SK-N-SH treated with all-trans-retinoic acid at 6 μM for 48 hours (cell line): ENCODE measurements around the gene DCST2.

Experiments used
- ATAC-seq: fragments of 200-7000 bp; cut with Tn5 transposase; 3 replicates; pipeline ENCODE4 v1.9.1; 2020; ENCODE audit warnings: mild to moderate bottlenecking, moderate library complexity
- ARNTL ChIP-seq: fragments of 450-650 bp; formaldehyde crosslinking; IDR thresholded peaks from 2 replicates; pipeline ENCODE4 v1.5.0; 2020; ENCODE audit warnings: low read depth, mild to moderate bottlenecking, moderate library complexity, borderline replicate concordance
- BACH2 ChIP-seq: fragments of 250-450 bp; sonication (Bioruptor Pico); IDR thresholded peaks from 2 replicates; pipeline ENCODE4 v1.9.0; 2021; ENCODE audit warnings: mild to moderate bottlenecking, borderline replicate concordance
- CSDC2 ChIP-seq: fragments of 250-450 bp; sonication (Bioruptor Pico); IDR thresholded peaks from 2 replicates; pipeline ENCODE4 v1.5.0; 2020; ENCODE audit warnings: mild to moderate bottlenecking, moderate library complexity
- CSRNP3 ChIP-seq: fragments of 250-450 bp; sonication (Bioruptor Pico); IDR thresholded peaks from 2 replicates; pipeline ENCODE4 v1.5.1; 2021; ENCODE audit warnings: mild to moderate bottlenecking, moderate library complexity
- ESRRG ChIP-seq: fragments of 250-450 bp; sonication (Bioruptor Pico); IDR thresholded peaks from 2 replicates; pipeline ENCODE4 v1.6.1; 2021; ENCODE audit warnings: mild to moderate bottlenecking
- GLIS3 ChIP-seq: fragments of 250-450 bp; sonication (Bioruptor Pico); IDR thresholded peaks from 2 replicates; pipeline ENCODE4 v1.5.0; 2020; ENCODE audit warnings: mild to moderate bottlenecking, moderate library complexity
- ISL1 ChIP-seq: fragments of 250-450 bp; sonication (Bioruptor Pico); IDR thresholded peaks from 2 replicates; pipeline ENCODE4 v2.1.2; 2022; ENCODE audit warnings: mild to moderate bottlenecking, moderate library complexity
- OSR1 ChIP-seq: fragments of 250-450 bp; sonication (Bioruptor Pico); IDR thresholded peaks from 2 replicates; pipeline ENCODE4 v1.8.0; 2022; ENCODE audit warnings: moderate library complexity, mild to moderate bottlenecking, inconsistent platforms
- PATZ1 ChIP-seq: fragments of 250-450 bp; sonication (Bioruptor Pico); IDR thresholded peaks from 2 replicates; pipeline ENCODE4 v1.8.0; 2020; ENCODE audit warnings: mild to moderate bottlenecking, moderate library complexity, borderline replicate concordance
- POU6F1 ChIP-seq: fragments of 250-450 bp; sonication (Bioruptor Pico); IDR thresholded peaks from 2 replicates; pipeline ENCODE4 v1.8.0; 2021; ENCODE audit warnings: low read depth, mild to moderate bottlenecking, moderate library complexity, borderline replicate concordance
- SNAI2 ChIP-seq: fragments of 250-450 bp; sonication (Bioruptor Pico); IDR thresholded peaks from 2 replicates; pipeline ENCODE4 v1.5.0; 2020; ENCODE audit warnings: mild to moderate bottlenecking, moderate library complexity
- TCF4 ChIP-seq: fragments of 250-450 bp; sonication (Bioruptor Pico); IDR thresholded peaks from 2 replicates; pipeline ENCODE4 v1.8.0; 2021; ENCODE audit warnings: mild to moderate bottlenecking, moderate library complexity, borderline replicate concordance
- TOX ChIP-seq: fragments of 250-450 bp; sonication (Bioruptor Pico); IDR thresholded peaks from 2 replicates; pipeline ENCODE4 v1.8.0; 2021; ENCODE audit warnings: mild to moderate bottlenecking, moderate library complexity, borderline replicate concordance
- TSHZ2 ChIP-seq: fragments of 250-450 bp; sonication (Bioruptor Pico); IDR thresholded peaks from 2 replicates; pipeline ENCODE4 v1.5.0; 2020; ENCODE audit warnings: mild to moderate bottlenecking, moderate library complexity
- ZC3H10 ChIP-seq: fragments of 250-450 bp; sonication (Bioruptor Pico); IDR thresholded peaks from 2 replicates; pipeline ENCODE4 v1.5.1; 2021; ENCODE audit warnings: mild to moderate bottlenecking, moderate library complexity
- ZNF565 ChIP-seq: fragments of 450-650 bp; formaldehyde crosslinking; conservative IDR thresholded peaks from 2 replicates; pipeline ENCODE4 v1.5.0; 2020; ENCODE audit warnings: low read depth, mild to moderate bottlenecking, moderate library complexity
- ZNF8 ChIP-seq: fragments of 450-650 bp; formaldehyde crosslinking; IDR thresholded peaks from 2 replicates; pipeline ENCODE4 v1.5.0; 2020; ENCODE audit warnings: mild to moderate bottlenecking, moderate library complexity

Gene DCST2

GRCh38 chr1:155008015-155008941 lies 25.3 kb downstream of the DCST2 start:
- no peak for TF ChIP-seq ZNF565
- TF ChIP-seq ZNF8 = no peak
- no peak for TF ChIP-seq POU6F1
- TF ChIP-seq ISL1 (CRISPR knock-in tag) = no peak
- no peak for TF ChIP-seq TCF4 (CRISPR knock-in tag)
- TF ChIP-seq, all 23 proteins: peak for 0
- ATAC-seq = no peak

GRCh38 chr1:155007251-155007828 lies 26.2 kb downstream of the DCST2 start:
- ATAC-seq = no peak
- no peak for TF ChIP-seq ARNTL (CRISPR knock-in tag)

- ATAC-seq = no peak
- no peak for TF ChIP-seq PATZ1
- no peak for TF ChIP-seq SNAI2 (CRISPR knock-in tag)
- no peak for TF ChIP-seq CSDC2 (CRISPR knock-in tag)
- TF ChIP-seq ARNTL (CRISPR knock-in tag) = no peak
- no peak for TF ChIP-seq ZNF8
- TF ChIP-seq ZC3H10 = no peak
- TF ChIP-seq OSR1 (CRISPR knock-in tag) = no peak
- no peak for TF ChIP-seq ZNF565
- TF ChIP-seq ISL1 (CRISPR knock-in tag) = no peak
- TF ChIP-seq BACH2 (CRISPR knock-in tag) = no peak
- no peak for TF ChIP-seq ESRRG
- TF ChIP-seq TSHZ2 (CRISPR knock-in tag) = no peak
- TF ChIP-seq TCF4 (CRISPR knock-in tag) = no peak
- no peak for TF ChIP-seq GLIS3 (CRISPR knock-in tag)
Observed at GRCh38 chr1:155006601-155007101, 26.9 kb downstream of the DCST2 start.

GRCh38 chr1:155005076-155006011 lies 28.2 kb downstream of the DCST2 start:
- TF ChIP-seq TOX (CRISPR knock-in tag) = no peak
- TF ChIP-seq CSRNP3 (CRISPR knock-in tag) = no peak
- no peak for TF ChIP-seq ISL1 (CRISPR knock-in tag)
- no peak for TF ChIP-seq CSDC2 (CRISPR knock-in tag)
- TF ChIP-seq ZNF565 = no peak
- no peak for TF ChIP-seq TCF4 (CRISPR knock-in tag)
- ATAC-seq = no peak
